GM18508 (cell line): ENCODE measurements around the gene DCANP1.

Source experiments
- ATAC-seq: cut with Tn5 transposase; IDR thresholded peaks from one replicate; pipeline ENCODE4 v1.9.1; 2021; ENCODE audit warnings: moderate number of reproducible peaks; ENCODE audit not compliant: insufficient read depth, unreplicated experiment

Gene DCANP1

GRCh38 chr5:135443161-135443960, 3.8 kb downstream of the DCANP1 start:
- no peak for ATAC-seq

GRCh38 chr5:135442431-135443160, 4.6 kb downstream of the DCANP1 start:
- ATAC-seq = no peak

GRCh38 chr5:135441919-135442318, 5.2 kb downstream of the DCANP1 start:
- no peak for ATAC-seq

GRCh38 chr5:135441350-135441831, 5.8 kb downstream of the DCANP1 start:
- ATAC-seq = no peak

- ATAC-seq = no peak
Observed at GRCh38 chr5:135440916-135441315, 6.2 kb downstream of the DCANP1 start.

- ATAC-seq = no peak
Observed at GRCh38 chr5:135439231-135440205, 7.6 kb downstream of the DCANP1 start.

GRCh38 chr5:135438636-135439221, 8.4 kb downstream of the DCANP1 start:
- ATAC-seq = no peak

- no peak for ATAC-seq
Observed at GRCh38 chr5:135437796-135438560, 9.2 kb downstream of the DCANP1 start.

- no peak for ATAC-seq
Observed at GRCh38 chr5:135437422-135437795, 9.7 kb downstream of the DCANP1 start.

- ATAC-seq = no peak
Observed at GRCh38 chr5:135436951-135437418, 10.2 kb downstream of the DCANP1 start.

GRCh38 chr5:135435467-135436330, 11.4 kb downstream of the DCANP1 start:
- no peak for ATAC-seq

- no peak for ATAC-seq
Observed at GRCh38 chr5:135434591-135435466, 12.3 kb downstream of the DCANP1 start.

- ATAC-seq = no peak
Observed at GRCh38 chr5:135433681-135434426, 13.3 kb downstream of the DCANP1 start.

GRCh38 chr5:135432113-135432512, 15.0 kb downstream of the DCANP1 start:
- ATAC-seq = no peak

GRCh38 chr5:135430135-135430437, 17.1 kb downstream of the DCANP1 start:
- ATAC-seq = no peak

- ATAC-seq = no peak
Observed at GRCh38 chr5:135429301-135430134, 17.6 kb downstream of the DCANP1 start.
